GM23338 (cell line): ENCODE results near the gene FAF1. TPM values are rescaled to one million over a fixed set of nuclear protein-coding genes. Genes with fewer than 3 reads are reported as not detected.

Experiments
- ATAC-seq: fragments of 200-7000 bp; cut with Tn5 transposase; 3 replicates; pipeline ENCODE4 v1.9.1; 2020
- DNase-seq: peaks from one replicate; pipeline ENCODE4 v3.0.0-alpha.2; 2015; ENCODE audit warnings: low spot score
- H2AFZ ChIP-seq: fragments of 200-600 bp; sonication (generic); 2 replicates; pipeline ENCODE4 v1.8.0; 2016; ENCODE audit warnings: antibody characterized with exemption, mild to moderate bottlenecking, moderate library complexity
- H3F3A ChIP-seq: fragments of 200-600 bp; sonication (generic); replicated peaks from 2 replicates; pipeline ENCODE4 v1.8.0; 2017; ENCODE audit warnings: antibody characterized with exemption, mixed run types, low read depth
- H3K27ac ChIP-seq: fragments of 200-600 bp; sonication (generic); 2 replicates; pipeline ENCODE4 v1.6.1; 2016; ENCODE audit warnings: low read depth
- H3K27me3 ChIP-seq: fragments of 200-600 bp; sonication (generic); 2 replicates; pipeline ENCODE4 v1.8.0; 2016; ENCODE audit warnings: mild to moderate bottlenecking, mixed run types, moderate library complexity; ENCODE audit not compliant: insufficient read depth
- H3K36me3 ChIP-seq: fragments of 200-600 bp; sonication (generic); 2 replicates; pipeline ENCODE4 v1.8.0; 2016; ENCODE audit warnings: mild to moderate bottlenecking; ENCODE audit not compliant: insufficient read depth
- H3K4me1 ChIP-seq: fragments of 200-600 bp; sonication (generic); 2 replicates; pipeline ENCODE4 v1.8.0; 2016; ENCODE audit warnings: mild to moderate bottlenecking, moderate library complexity; ENCODE audit not compliant: insufficient read depth
- H3K4me2 ChIP-seq: fragments of 200-600 bp; sonication (generic); 2 replicates; pipeline ENCODE4 v1.7.1; 2017; ENCODE audit warnings: mixed run types
- H3K4me3 ChIP-seq: fragments of 200-600 bp; sonication (generic); 2 replicates; pipeline ENCODE4 v1.6.1; 2016; ENCODE audit warnings: mixed run types
- H3K79me2 ChIP-seq: fragments of 200-600 bp; sonication (generic); replicated peaks from 2 replicates; pipeline ENCODE4 v1.8.0; 2017; ENCODE audit warnings: mild to moderate bottlenecking; ENCODE audit not compliant: insufficient read depth
- H3K9me2 ChIP-seq: fragments of 200-600 bp; sonication (generic); 2 replicates; pipeline ENCODE4 v1.8.0; 2017; ENCODE audit not compliant: insufficient read depth
- H4K20me1 ChIP-seq: fragments of 200-600 bp; sonication (generic); replicated peaks from 2 replicates; pipeline ENCODE4 v1.8.0; 2017; ENCODE audit warnings: mild to moderate bottlenecking; ENCODE audit not compliant: insufficient read depth
- H3K27ac Mint-ChIP-seq: 2 replicates; pipeline ENCODE4 v1.8.0; 2020; ENCODE audit warnings: inconsistent platforms, mild to moderate bottlenecking, moderate library complexity, mixed read lengths
- H3K27me3 Mint-ChIP-seq: 3 replicates; pipeline ENCODE4 v1.8.0; 2022; ENCODE audit warnings: low read depth, mild to moderate bottlenecking, moderate library complexity, mixed read lengths, inconsistent platforms; ENCODE audit not compliant: insufficient read depth, poor library complexity
- H3K36me3 Mint-ChIP-seq: 3 replicates; pipeline ENCODE4 v1.8.0; 2021; ENCODE audit warnings: low read depth, mild to moderate bottlenecking, inconsistent platforms, moderate library complexity, mixed read lengths
- H3K4me1 Mint-ChIP-seq: 3 replicates; pipeline ENCODE4 v1.8.0; 2020; ENCODE audit warnings: mild to moderate bottlenecking, inconsistent platforms, mixed read lengths
- H3K4me3 Mint-ChIP-seq: 3 replicates; pipeline ENCODE4 v1.8.0; 2021; ENCODE audit warnings: moderate library complexity, mild to moderate bottlenecking, inconsistent platforms, mixed read lengths
- H3K9me3 Mint-ChIP-seq: 3 replicates; pipeline ENCODE4 v1.8.0; 2020; ENCODE audit warnings: moderate library complexity, mild to moderate bottlenecking, inconsistent platforms, mixed read lengths
- CREB1 ChIP-seq: fragments of 250-450 bp; sonication (Bioruptor Pico); IDR thresholded peaks from 2 replicates; pipeline ENCODE4 v1.5.0; 2020; ENCODE audit warnings: low read depth, mild to moderate bottlenecking, moderate library complexity
- EZH2 ChIP-seq: fragments of 200-600 bp; sonication (generic); IDR thresholded peaks from one replicate; pipeline ENCODE4 v1.8.0; 2017; ENCODE audit warnings: antibody characterized with exemption, mild to moderate bottlenecking, low read depth; ENCODE audit not compliant: unreplicated experiment
- EZH2phosphoT487 ChIP-seq: fragments of 200-600 bp; sonication (generic); IDR thresholded peaks from one replicate; pipeline ENCODE4 v1.8.1; 2018; ENCODE audit warnings: antibody characterized with exemption; ENCODE audit not compliant: unreplicated experiment
- JUNB ChIP-seq: IDR thresholded peaks from one replicate; pipeline ENCODE4 v1.6.1; 2016; ENCODE audit warnings: antibody characterized with exemption; ENCODE audit not compliant: unreplicated experiment
- NANOG ChIP-seq: IDR thresholded peaks from 2 replicates; pipeline ENCODE4 v1.6.1; 2016; ENCODE audit warnings: antibody characterized with exemption, borderline replicate concordance
- ZNF114 ChIP-seq: fragments of 250-450 bp; sonication (Bioruptor Pico); IDR thresholded peaks from 2 replicates; pipeline ENCODE4 v1.5.0; 2020; ENCODE audit warnings: mild to moderate bottlenecking, moderate library complexity
- ZNF331 ChIP-seq: fragments of 250-450 bp; sonication (Bioruptor Pico); IDR thresholded peaks from 2 replicates; pipeline ENCODE4 v1.5.0; 2020; ENCODE audit warnings: low read depth, mild to moderate bottlenecking, moderate library complexity
- polyA plus RNA-seq: library from polyadenylated mRNA; unstranded; fragments of >200 nt; fragmentation: Nextera tagmentation; extraction: Ambion mirVana; gene quantifications from 2 replicates; pipeline ENCODE4 v1.2.1, GENCODE V29; 2016
- total RNA-seq: library from RNA; depleted of rRNA; stranded (reverse); fragments of >200 nt; shearing (Covaris generic); gene quantifications from 2 replicates; pipeline ENCODE4 v1.2.3, GENCODE V29; 2014
- TF ChIP-seq, protein P1 (sequence below): fragments of 250-450 bp; sonication (Bioruptor Pico); IDR thresholded peaks from 2 replicates; pipeline ENCODE4 v1.5.0; 2020; ENCODE audit warnings: mild to moderate bottlenecking, moderate library complexity
- TF ChIP-seq, protein P2 (sequence below): IDR thresholded peaks from 2 replicates; pipeline ENCODE4 v1.6.1; 2016; ENCODE audit warnings: antibody characterized with exemption
- TF ChIP-seq, protein P3 (sequence below), 2 experiments: fragments of 200-600 bp in 1 of 2; sonication (generic) in 1 of 2; conservative IDR thresholded peaks; 2 replicates each; pipeline versions ENCODE4 v1.5.1 to v1.6.1; 2016 to 2017; ENCODE audit warnings: antibody characterized with exemption in 2 of 2, low read depth in 2 of 2, mild to moderate bottlenecking in 2 of 2, moderate library complexity in 1 of 2

Gene FAF1
- total and polyA plus RNA-seq, 2 experiments from 2014 or later = 24.1 to 53.2 TPM

DNA sequence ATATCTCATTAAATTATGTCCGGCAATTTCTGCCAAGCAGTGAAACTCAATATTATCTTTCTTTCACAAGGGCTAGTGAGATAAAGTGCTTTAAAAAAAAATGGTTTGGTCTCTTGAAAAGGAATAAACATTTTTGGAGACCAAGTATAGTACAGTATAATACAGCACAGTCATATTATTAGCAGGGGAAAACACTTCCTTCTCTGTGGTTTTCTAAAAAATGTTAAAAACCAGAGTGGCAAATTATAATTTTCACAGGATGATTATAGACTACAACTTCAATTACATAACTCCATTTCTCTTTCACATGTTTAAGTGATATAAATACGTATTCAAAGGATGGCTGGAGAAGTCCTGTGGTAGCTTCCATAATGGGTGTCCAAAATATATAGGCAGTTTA, 366.6 kb downstream of the FAF1 start:
- H3K4me1 ChIP-seq = peaks cover 12% of the 10 kb centered on the region; the same call in 1 of the 2 replicates
- DNase-seq (no peak), ATAC-seq (no peak)
- H2AFZ ChIP-seq = no peak overlapping the region
- no peak overlapping the region for H3K27ac ChIP-seq
- Mint-ChIP-seq H3K36me3 (peaks cover 3% of the 10 kb centered on the region; the same call in 1 of the 3 replicates), H3K4me1 (peaks cover 4% of the 10 kb centered on the region; the same call in 1 of the 3 replicates), H3K27ac (no peak overlapping the region), H3K27me3 (peaks cover 2% of the 10 kb centered on the region), H3K4me3 (no peak overlapping the region), H3K9me3 (no peaks in the 10 kb centered on the region)
- no peaks in the 10 kb centered on the region for H3K9me2 ChIP-seq
- H3K36me3 ChIP-seq = no peaks in the 10 kb centered on the region
- H3K4me2 ChIP-seq = no peak overlapping the region
- no peak overlapping the region for H3K4me3 ChIP-seq
- H3K79me2 ChIP-seq = no peaks in the 10 kb centered on the region
- TF ChIP-seq JUNB (no peak), ZNF114 (CRISPR knock-in tag) (no peak)
- H3F3A ChIP-seq = no peaks in the 10 kb centered on the region
- no peaks in the 10 kb centered on the region for H3K27me3 ChIP-seq
- H4K20me1 ChIP-seq = no peaks in the 10 kb centered on the region

DNA sequence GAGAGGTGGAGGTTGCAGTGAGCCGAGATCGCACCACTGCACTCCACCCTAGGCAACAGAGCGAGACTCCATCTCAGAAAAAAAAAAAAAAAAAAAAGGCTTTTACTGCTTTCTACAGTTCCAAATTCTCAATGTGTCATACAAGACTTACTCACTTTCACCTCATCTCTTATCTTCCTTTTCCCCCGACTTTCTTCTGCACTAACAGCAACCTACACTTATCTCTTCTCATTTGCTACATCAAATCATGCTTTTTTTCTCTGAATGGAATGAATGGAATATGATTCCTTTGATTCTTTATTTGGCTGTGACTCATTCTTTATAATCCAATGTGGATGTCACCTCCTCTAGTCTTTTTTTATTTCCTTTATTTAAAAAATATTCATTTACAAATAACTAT, 368.5 kb downstream of the FAF1 start:
- Histone ChIP-seq H2AFZ (no peak overlapping the region), H3K4me3 (no peak overlapping the region), H4K20me1 (peaks cover 5% of the 10 kb centered on the region; the same call in 1 of the 2 replicates), H3K36me3 (no peaks in the 10 kb centered on the region), H3K4me1 (peaks cover 12% of the 10 kb centered on the region; the same call in 1 of the 2 replicates), H3K27me3 (peaks cover 7% of the 10 kb centered on the region; the same call in 1 of the 2 replicates), H3K9me2 (no peaks in the 10 kb centered on the region), H3K4me2 (no peak overlapping the region), H3K27ac (no peak overlapping the region), H3F3A (no peaks in the 10 kb centered on the region), H3K79me2 (no peaks in the 10 kb centered on the region)
- DNase-seq (no peak), ATAC-seq (no peak)
- Mint-ChIP-seq H3K27ac (no peak overlapping the region), H3K27me3 (peaks cover 2% of the 10 kb centered on the region), H3K4me1 (peaks cover 5% of the 10 kb centered on the region; the same call in 2 of the 3 replicates), H3K4me3 (no peak overlapping the region), H3K9me3 (no peaks in the 10 kb centered on the region), H3K36me3 (peaks cover 3% of the 10 kb centered on the region; the same call in 1 of the 3 replicates)
- TF ChIP-seq EZH2phosphoT487 = no peak
- no peak for TF ChIP-seq EZH2
- no peak for TF ChIP-seq ZNF331 (CRISPR knock-in tag)
- TF ChIP-seq NANOG = no peak
- no peak for TF ChIP-seq CREB1 (CRISPR knock-in tag)
- TF ChIP-seq, protein P1, sequence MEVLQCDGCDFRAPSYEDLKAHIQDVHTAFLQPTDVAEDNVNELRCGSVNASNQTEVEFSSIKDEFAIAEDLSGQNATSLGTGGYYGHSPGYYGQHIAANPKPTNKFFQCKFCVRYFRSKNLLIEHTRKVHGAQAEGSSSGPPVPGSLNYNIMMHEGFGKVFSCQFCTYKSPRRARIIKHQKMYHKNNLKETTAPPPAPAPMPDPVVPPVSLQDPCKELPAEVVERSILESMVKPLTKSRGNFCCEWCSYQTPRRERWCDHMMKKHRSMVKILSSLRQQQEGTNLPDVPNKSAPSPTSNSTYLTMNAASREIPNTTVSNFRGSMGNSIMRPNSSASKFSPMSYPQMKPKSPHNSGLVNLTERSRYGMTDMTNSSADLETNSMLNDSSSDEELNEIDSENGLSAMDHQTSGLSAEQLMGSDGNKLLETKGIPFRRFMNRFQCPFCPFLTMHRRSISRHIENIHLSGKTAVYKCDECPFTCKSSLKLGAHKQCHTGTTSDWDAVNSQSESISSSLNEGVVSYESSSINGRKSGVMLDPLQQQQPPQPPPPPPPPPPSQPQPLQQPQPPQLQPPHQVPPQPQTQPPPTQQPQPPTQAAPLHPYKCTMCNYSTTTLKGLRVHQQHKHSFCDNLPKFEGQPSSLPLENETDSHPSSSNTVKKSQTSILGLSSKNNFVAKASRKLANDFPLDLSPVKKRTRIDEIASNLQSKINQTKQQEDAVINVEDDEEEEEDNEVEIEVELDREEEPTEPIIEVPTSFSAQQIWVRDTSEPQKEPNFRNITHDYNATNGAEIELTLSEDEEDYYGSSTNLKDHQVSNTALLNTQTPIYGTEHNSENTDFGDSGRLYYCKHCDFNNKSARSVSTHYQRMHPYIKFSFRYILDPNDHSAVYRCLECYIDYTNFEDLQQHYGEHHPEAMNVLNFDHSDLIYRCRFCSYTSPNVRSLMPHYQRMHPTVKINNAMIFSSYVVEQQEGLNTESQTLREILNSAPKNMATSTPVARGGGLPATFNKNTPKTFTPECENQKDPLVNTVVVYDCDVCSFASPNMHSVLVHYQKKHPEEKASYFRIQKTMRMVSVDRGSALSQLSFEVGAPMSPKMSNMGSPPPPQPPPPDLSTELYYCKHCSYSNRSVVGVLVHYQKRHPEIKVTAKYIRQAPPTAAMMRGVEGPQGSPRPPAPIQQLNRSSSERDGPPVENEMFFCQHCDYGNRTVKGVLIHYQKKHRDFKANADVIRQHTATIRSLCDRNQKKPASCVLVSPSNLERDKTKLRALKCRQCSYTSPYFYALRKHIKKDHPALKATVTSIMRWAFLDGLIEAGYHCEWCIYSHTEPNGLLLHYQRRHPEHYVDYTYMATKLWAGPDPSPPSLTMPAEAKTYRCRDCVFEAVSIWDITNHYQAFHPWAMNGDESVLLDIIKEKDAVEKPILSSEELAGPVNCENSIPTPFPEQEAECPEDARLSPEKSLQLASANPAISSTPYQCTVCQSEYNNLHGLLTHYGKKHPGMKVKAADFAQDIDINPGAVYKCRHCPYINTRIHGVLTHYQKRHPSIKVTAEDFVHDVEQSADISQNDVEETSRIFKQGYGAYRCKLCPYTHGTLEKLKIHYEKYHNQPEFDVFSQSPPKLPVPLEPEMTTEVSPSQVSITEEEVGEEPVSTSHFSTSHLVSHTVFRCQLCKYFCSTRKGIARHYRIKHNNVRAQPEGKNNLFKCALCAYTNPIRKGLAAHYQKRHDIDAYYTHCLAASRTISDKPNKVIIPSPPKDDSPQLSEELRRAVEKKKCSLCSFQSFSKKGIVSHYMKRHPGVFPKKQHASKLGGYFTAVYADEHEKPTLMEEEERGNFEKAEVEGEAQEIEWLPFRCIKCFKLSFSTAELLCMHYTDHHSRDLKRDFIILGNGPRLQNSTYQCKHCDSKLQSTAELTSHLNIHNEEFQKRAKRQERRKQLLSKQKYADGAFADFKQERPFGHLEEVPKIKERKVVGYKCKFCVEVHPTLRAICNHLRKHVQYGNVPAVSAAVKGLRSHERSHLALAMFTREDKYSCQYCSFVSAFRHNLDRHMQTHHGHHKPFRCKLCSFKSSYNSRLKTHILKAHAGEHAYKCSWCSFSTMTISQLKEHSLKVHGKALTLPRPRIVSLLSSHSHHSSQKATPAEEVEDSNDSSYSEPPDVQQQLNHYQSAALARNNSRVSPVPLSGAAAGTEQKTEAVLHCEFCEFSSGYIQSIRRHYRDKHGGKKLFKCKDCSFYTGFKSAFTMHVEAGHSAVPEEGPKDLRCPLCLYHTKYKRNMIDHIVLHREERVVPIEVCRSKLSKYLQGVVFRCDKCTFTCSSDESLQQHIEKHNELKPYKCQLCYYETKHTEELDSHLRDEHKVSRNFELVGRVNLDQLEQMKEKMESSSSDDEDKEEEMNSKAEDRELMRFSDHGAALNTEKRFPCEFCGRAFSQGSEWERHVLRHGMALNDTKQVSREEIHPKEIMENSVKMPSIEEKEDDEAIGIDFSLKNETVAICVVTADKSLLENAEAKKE (CRISPR knock-in tag) = no peak
- TF ChIP-seq, protein P2, sequence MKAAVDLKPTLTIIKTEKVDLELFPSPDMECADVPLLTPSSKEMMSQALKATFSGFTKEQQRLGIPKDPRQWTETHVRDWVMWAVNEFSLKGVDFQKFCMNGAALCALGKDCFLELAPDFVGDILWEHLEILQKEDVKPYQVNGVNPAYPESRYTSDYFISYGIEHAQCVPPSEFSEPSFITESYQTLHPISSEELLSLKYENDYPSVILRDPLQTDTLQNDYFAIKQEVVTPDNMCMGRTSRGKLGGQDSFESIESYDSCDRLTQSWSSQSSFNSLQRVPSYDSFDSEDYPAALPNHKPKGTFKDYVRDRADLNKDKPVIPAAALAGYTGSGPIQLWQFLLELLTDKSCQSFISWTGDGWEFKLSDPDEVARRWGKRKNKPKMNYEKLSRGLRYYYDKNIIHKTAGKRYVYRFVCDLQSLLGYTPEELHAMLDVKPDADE = no peak
- no peak for TF ChIP-seq JUNB
- TF ChIP-seq, protein P3, sequence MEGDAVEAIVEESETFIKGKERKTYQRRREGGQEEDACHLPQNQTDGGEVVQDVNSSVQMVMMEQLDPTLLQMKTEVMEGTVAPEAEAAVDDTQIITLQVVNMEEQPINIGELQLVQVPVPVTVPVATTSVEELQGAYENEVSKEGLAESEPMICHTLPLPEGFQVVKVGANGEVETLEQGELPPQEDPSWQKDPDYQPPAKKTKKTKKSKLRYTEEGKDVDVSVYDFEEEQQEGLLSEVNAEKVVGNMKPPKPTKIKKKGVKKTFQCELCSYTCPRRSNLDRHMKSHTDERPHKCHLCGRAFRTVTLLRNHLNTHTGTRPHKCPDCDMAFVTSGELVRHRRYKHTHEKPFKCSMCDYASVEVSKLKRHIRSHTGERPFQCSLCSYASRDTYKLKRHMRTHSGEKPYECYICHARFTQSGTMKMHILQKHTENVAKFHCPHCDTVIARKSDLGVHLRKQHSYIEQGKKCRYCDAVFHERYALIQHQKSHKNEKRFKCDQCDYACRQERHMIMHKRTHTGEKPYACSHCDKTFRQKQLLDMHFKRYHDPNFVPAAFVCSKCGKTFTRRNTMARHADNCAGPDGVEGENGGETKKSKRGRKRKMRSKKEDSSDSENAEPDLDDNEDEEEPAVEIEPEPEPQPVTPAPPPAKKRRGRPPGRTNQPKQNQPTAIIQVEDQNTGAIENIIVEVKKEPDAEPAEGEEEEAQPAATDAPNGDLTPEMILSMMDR (conservative IDR thresholded peaks at IDR 0.05; ENCODE audit: low read depth in 2 of 2) = no peak
- no peak for TF ChIP-seq ZNF114 (CRISPR knock-in tag)
